GM19467 (cell line): Measurements from ENCODE around the gene WDR64.
"Not testable (repeated sequence)": the region's sequence is repeated elsewhere in the genome, so short reads cannot be mapped to it uniquely, and the experiment has no call there.

Experiments
- ATAC-seq: cut with Tn5 transposase; IDR thresholded peaks from one replicate; pipeline ENCODE4 v1.9.1; 2021; ENCODE audit warnings: mild to moderate bottlenecking, moderate library complexity; ENCODE audit not compliant: unreplicated experiment

WDR64 gene

GRCh38 chr1:241698177-241698576, 46.1 kb downstream of the WDR64 start:
- no peak for ATAC-seq

GRCh38 chr1:241701483-241702295, 49.6 kb downstream of the WDR64 start:
- ATAC-seq, result no peak

- ATAC-seq, result no peak
Observed at GRCh38 chr1:241702442-241703373, 50.6 kb downstream of the WDR64 start.

GRCh38 chr1:241703739-241704138, 51.7 kb downstream of the WDR64 start:
- not testable (repeated sequence) for ATAC-seq

GRCh38 chr1:241706257-241706656, 54.2 kb downstream of the WDR64 start:
- ATAC-seq, result no peak

- ATAC-seq, result no peak
Observed at GRCh38 chr1:241706967-241707366, 54.9 kb downstream of the WDR64 start.

- ATAC-seq, result no peak
Observed at GRCh38 chr1:241707442-241707841, 55.4 kb downstream of the WDR64 start.

- no peak for ATAC-seq
Observed at GRCh38 chr1:241711326-241711725, 59.2 kb downstream of the WDR64 start.

GRCh38 chr1:241713316-241713715, 61.2 kb downstream of the WDR64 start:
- ATAC-seq, result no peak

- ATAC-seq, result no peak
Observed at GRCh38 chr1:241714321-241715218, 62.5 kb downstream of the WDR64 start.

- no peak for ATAC-seq
Observed at GRCh38 chr1:241715435-241715834, 63.4 kb downstream of the WDR64 start.

GRCh38 chr1:241715956-241716355, 63.9 kb downstream of the WDR64 start:
- ATAC-seq, result no peak

GRCh38 chr1:241716915-241717656, 65.0 kb downstream of the WDR64 start:
- no peak for ATAC-seq

GRCh38 chr1:241717975-241718374, 65.9 kb downstream of the WDR64 start:
- ATAC-seq, result no peak

GRCh38 chr1:241721011-241721410, 68.9 kb downstream of the WDR64 start:
- no peak for ATAC-seq

GRCh38 chr1:241722947-241723346, 70.9 kb downstream of the WDR64 start:
- no peak for ATAC-seq

- ATAC-seq, result no peak
Observed at GRCh38 chr1:241724741-241725356, 72.8 kb downstream of the WDR64 start.

- no peak for ATAC-seq
Observed at GRCh38 chr1:241730031-241730430, 78.0 kb downstream of the WDR64 start.

GRCh38 chr1:241733899-241734298, 81.8 kb downstream of the WDR64 start:
- no peak for ATAC-seq

- no peak for ATAC-seq
Observed at GRCh38 chr1:241734533-241734932, 82.5 kb downstream of the WDR64 start.
